Stimulated activated CD8-positive, alpha-beta memory T cell treated with anti-CD3 and anti-CD28 coated beads, Interleukin-12 subunit alpha, Interleukin-12 subunit beta, amount 100 ng/mL, for 24 hours (primary cell): ENCODE measurements around the gene CHI3L1.

ENCODE experiments used
- DNase-seq: peaks from one replicate; pipeline ENCODE4 v3.0.0-alpha.2; 2020; ENCODE audit errors: extremely low read depth

Gene CHI3L1

GRCh38 chr1:203206129-203206687 is 19.7 kb upstream of the CHI3L1 start:
- no peak for DNase-seq

GRCh38 chr1:203204756-203205155 is 18.3 kb upstream of the CHI3L1 start:
- DNase-seq, result no peak

GRCh38 chr1:203202431-203203245 is 16.1 kb upstream of the CHI3L1 start:
- DNase-seq, result no peak

DNA sequence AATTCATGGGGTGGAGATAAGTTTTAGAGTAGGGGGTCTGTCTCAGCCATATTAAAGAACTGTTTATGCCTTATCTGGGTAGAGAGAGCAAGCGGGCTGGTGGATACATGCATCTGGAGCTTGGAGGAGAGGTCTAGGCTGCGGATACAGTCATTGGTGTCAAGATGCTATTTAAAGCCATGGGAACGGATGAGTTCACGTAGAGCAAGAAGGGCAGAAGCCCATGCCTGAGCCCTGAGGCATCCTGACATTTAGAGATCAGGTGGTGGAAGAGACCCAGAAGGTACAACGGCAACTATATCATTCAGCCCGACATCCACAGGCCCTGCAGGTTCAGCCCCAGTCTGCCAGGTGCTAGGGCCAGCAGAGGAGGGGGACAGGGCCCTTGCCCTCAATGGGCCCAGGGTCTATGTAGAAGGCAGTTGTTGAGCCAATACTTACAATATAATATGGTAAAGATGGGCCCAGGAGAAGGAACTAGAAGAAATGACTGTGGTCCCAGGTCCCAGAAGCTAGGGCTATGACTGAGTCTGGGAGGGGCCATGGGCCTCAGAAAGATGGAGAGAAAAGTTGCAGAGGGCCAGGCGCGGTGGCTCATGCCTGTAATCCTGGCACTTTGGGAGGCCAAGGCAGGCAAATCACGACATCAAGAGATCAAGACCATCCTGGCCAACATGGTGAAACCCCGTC is 15.2 kb upstream of the CHI3L1 start:
- DNase-seq, result no peak

DNA sequence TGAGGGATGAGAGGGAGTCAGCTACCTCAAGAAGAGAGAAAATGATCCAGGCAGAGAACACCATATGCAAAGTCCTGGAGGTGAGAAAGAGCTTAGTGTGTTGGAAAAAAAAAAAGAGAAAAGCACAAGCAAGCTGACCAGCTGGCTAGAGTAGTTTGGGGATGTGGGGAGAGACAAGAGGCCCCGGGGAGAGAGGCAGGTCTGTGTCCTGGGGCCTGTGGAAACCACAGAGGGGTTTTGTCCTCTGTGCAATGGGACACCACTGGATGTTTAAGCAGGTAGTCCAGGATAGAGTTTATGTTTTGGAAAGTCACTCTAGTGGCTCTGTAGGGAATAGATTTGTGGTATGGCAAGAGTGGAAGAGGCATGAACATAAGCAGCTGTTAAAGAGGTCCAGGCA is 14.4 kb upstream of the CHI3L1 start:
- no peak for DNase-seq

- no peak for DNase-seq
Measured at GRCh38 chr1:203199816-203200571, 13.5 kb upstream of the CHI3L1 start.

DNA sequence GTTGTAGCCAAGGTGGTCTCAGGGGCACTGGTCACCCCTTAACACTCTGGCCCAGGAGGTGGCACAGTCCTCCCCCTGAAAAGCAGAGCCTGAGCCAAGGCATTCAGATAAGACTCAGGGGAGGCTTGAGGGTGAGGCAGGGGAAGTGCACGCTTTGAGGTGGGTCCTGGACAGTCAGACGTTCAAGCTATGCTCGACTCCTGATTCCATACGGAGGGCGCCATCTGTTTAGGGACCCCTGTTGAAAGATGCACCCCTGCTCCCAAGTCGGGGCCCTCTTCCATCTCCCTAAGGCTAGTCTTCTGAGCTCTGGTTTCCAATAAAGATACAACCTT is 12.9 kb upstream of the CHI3L1 start:
- DNase-seq, result no peak

DNA sequence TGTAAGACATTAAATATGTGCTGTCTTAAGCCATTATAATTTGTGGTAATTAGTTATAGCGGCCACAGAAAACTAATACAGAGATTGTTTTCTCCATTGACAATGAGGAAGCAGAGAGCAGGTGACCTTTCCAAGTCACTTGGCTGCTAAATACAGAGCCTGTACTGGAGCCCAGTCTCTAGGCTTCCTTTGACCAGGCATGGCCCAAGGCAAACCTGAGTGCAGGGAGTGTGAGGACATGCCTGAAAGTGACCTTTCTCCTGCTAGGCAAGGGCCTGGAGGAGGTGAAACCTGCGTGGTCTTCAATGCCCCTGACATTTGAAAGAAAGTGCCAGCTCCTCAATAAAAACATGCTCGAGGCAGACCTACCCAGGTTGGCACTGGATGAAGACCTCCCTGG is 12.5 kb upstream of the CHI3L1 start:
- no peak for DNase-seq

DNA sequence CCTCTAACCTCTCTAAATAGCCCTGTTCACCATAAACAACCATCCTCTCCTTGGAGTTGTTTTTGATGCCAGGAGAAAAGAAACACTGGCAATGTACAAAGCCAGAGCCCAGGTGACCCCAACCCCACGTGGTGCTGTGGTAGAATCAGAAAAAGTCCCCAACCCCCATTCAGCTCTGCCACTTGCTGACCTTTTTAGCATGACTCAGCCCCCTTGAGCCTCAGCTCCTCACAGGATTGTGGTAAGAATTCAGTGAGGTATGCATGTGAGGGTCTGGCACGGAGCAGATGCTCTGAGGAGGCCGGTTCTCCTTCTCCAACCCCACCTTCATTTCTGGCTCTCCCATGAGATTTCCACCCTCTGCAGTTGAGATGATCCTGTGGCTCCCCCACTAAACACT is 11.1 kb upstream of the CHI3L1 start:
- DNase-seq, result no peak

GRCh38 chr1:203196371-203196770 is 9.9 kb upstream of the CHI3L1 start:
- no peak for DNase-seq

DNA sequence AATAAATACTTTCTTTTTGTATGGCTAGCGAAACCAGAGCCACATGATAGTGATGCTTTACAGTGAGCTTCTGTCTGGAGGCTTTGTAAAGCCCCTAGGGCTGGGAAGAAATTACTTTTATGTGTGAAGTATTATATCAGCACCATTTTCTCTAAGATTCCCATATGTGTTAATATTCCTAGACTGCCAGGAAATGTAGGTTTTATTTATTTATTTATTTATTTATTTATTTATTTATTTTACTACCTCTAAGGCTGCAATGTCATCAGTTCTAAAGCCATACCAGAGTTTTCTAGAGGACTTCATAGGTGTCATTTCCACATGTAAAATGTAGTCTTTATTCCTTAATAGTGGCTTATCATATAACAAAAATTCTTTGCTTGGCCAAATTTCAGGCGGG is 4.4 kb upstream of the CHI3L1 start:
- DNase-seq, result no peak

- no peak for DNase-seq
Measured at GRCh38 chr1:203189951-203190352, 3.4 kb upstream of the CHI3L1 start.

DNA sequence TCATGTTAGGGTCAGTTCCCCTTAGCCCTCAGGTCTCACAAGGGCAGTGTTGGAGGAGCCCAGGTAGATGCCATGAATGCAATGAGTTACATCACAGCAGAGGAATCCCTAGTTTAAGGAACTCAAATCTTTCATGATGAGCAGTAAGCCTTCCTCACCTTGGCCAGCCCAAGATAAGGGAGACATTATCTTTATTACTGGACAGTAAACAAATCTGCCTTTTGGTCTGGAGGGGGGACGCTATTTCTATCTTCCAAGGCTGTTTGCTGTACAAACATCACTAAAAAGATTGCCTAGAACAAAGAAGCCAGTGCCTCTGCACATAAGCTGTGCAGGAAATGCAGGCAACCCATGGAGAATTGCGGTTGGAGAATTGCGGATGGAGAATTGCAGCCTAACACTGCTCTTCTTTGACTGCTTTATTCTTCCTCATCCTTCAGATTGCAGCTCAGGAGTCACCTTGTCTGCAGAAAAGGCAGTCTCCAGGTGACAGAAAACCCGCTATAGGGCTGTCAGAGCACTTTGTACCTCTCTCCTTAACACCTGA is 2.3 kb upstream of the CHI3L1 start:
- DNase-seq, result no peak

GRCh38 chr1:203187689-203188264 is 1.3 kb upstream of the CHI3L1 start:
- no peak for DNase-seq

DNA sequence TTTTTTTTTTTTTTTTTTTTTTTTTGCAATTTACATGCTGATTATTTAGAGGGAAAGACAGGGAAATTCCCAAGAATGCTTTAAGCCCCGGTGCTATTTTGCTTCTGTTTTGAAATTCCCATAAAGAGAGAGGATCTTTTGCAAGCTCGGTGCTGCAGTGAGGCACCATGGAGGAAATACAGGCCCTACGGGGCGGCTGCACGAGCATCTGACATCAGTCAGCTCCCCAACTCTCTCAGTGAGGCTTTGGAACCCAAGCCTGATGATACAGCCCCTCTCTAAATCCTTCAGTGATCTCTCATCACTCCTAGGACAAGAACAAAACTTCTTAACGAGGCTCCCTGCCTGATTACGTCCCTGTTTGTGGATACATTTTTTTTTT is 791 bp upstream of the CHI3L1 start:
- no peak for DNase-seq

GRCh38 chr1:203186091-203186445 is 436 bp downstream of the CHI3L1 start:
- no peak for DNase-seq

GRCh38 chr1:203185585-203185984 is 919 bp downstream of the CHI3L1 start:
- DNase-seq, result no peak

GRCh38 chr1:203185061-203185461 is 1.4 kb downstream of the CHI3L1 start:
- no peak for DNase-seq

GRCh38 chr1:203184467-203184866 is 2.0 kb downstream of the CHI3L1 start:
- no peak for DNase-seq

- no peak for DNase-seq
Measured at GRCh38 chr1:203183828-203184227, 2.7 kb downstream of the CHI3L1 start.

DNA sequence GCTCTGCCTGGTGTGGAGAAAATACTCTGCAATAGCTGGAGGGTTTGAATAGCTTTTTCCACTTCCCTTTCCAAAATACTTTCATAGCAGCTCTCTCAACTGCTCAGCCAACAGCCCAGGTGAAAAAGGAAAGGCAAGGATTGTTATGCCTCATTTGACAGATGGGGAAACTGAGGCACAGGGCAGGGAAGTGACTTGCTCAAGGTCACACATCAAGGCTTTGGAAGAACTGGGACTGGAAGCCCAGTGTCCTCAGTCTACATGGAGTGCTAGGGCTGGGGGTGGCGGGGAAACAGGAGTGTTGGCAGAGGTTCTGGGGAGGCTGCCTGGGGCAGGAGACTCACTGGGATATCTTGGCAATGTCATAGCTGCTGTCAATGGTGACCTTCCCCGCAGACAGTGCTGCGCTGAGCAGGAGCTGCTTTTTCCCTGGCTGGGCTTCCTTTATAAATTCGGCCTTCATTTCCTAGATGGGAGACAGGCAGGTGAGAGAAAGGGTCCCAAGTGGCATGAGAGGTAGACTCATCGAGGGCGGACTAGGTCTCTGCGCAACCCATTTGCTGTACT is 4.0 kb downstream of the CHI3L1 start:
- no peak for DNase-seq
